KOPT-K1 (cell line): ENCODE measurements around the gene AKR7A2.

Source experiments
- H3K27ac ChIP-seq: fragments of 200-600 bp; sonication (generic); 2 replicates; pipeline ENCODE4 v1.5.1; 2016; ENCODE audit warnings: antibody characterized with exemption, mild to moderate bottlenecking, low read depth, low read length; ENCODE audit not compliant: poor library complexity, severe bottlenecking
- H3K36me3 ChIP-seq: fragments of 200-600 bp; sonication (generic); 2 replicates; pipeline ENCODE4 v1.5.1; 2017; ENCODE audit warnings: antibody characterized with exemption, mild to moderate bottlenecking, low read length, moderate library complexity; ENCODE audit not compliant: insufficient read depth
- H3K9me3 ChIP-seq: fragments of 200-600 bp; sonication (generic); 2 replicates; pipeline ENCODE4 v1.5.1; 2017; ENCODE audit warnings: antibody characterized with exemption, low read length, mild to moderate bottlenecking; ENCODE audit not compliant: insufficient read depth, poor library complexity, severe bottlenecking

Gene AKR7A2

GRCh38 chr1:19311931-19312781, at the start of gene AKR7A2, which contains the start of gene SLC66A1:
Gene AKR7A2 (minus strand): TSS chr1:19312144. CDS start chr1:19312124, 20 bp downstream.
Gene SLC66A1 (plus strand): TSS chr1:19312326. CDS start chr1:19317678, 5,352 bp downstream.
- H3K27ac ChIP-seq = peak within 1 kb of the TSS; percentile 77
- peaks cover 23% of the 10 kb centered on the region for H3K36me3 ChIP-seq
- no peaks in the 10 kb centered on the region for H3K9me3 ChIP-seq

- Histone ChIP-seq H3K27ac (no peak overlapping the region), H3K36me3 (peaks cover 36% of the 10 kb centered on the region), H3K9me3 (no peaks in the 10 kb centered on the region)
Measured at GRCh38 chr1:19360843-19361610, 49.1 kb upstream of the AKR7A2 start.

GRCh38 chr1:19360432-19360831, 48.5 kb upstream of the AKR7A2 start:
- Histone ChIP-seq H3K27ac (no peak overlapping the region), H3K36me3 (peaks cover 40% of the 10 kb centered on the region), H3K9me3 (no peaks in the 10 kb centered on the region)

GRCh38 chr1:19360016-19360415, 48.1 kb upstream of the AKR7A2 start:
- H3K9me3 ChIP-seq = no peaks in the 10 kb centered on the region
- peaks cover 40% of the 10 kb centered on the region for H3K36me3 ChIP-seq
- H3K27ac ChIP-seq = no peak overlapping the region

GRCh38 chr1:19359357-19359756, 47.4 kb upstream of the AKR7A2 start:
- Histone ChIP-seq H3K36me3 (peaks cover 40% of the 10 kb centered on the region), H3K9me3 (no peaks in the 10 kb centered on the region), H3K27ac (no peak overlapping the region)

GRCh38 chr1:19358710-19359109, 46.8 kb upstream of the AKR7A2 start:
- H3K9me3 ChIP-seq = no peaks in the 10 kb centered on the region
- peaks cover 46% of the 10 kb centered on the region for H3K36me3 ChIP-seq
- no peak overlapping the region for H3K27ac ChIP-seq

- peaks cover 59% of the 10 kb centered on the region for H3K36me3 ChIP-seq
- H3K27ac ChIP-seq = no peak overlapping the region
- no peaks in the 10 kb centered on the region for H3K9me3 ChIP-seq
Measured at GRCh38 chr1:19357299-19357986, 45.5 kb upstream of the AKR7A2 start.

- Histone ChIP-seq H3K27ac (no peak overlapping the region), H3K9me3 (no peaks in the 10 kb centered on the region), H3K36me3 (peaks cover 71% of the 10 kb centered on the region)
Measured at GRCh38 chr1:19356266-19356665, 44.3 kb upstream of the AKR7A2 start.

GRCh38 chr1:19354531-19354981, 42.6 kb upstream of the AKR7A2 start:
- no peaks in the 10 kb centered on the region for H3K9me3 ChIP-seq
- no peak overlapping the region for H3K27ac ChIP-seq
- H3K36me3 ChIP-seq = peaks cover 79% of the 10 kb centered on the region

- Histone ChIP-seq H3K36me3 (peaks cover 86% of the 10 kb centered on the region), H3K9me3 (no peaks in the 10 kb centered on the region), H3K27ac (no peak overlapping the region)
Measured at GRCh38 chr1:19353596-19353995, 41.7 kb upstream of the AKR7A2 start.

GRCh38 chr1:19352839-19353238, 40.9 kb upstream of the AKR7A2 start:
- peaks cover 90% of the 10 kb centered on the region for H3K36me3 ChIP-seq
- no peaks in the 10 kb centered on the region for H3K9me3 ChIP-seq
- H3K27ac ChIP-seq = no peak overlapping the region

- no peak overlapping the region for H3K27ac ChIP-seq
- peaks cover 81% of the 10 kb centered on the region for H3K36me3 ChIP-seq
- H3K9me3 ChIP-seq = no peaks in the 10 kb centered on the region
Measured at GRCh38 chr1:19351873-19352272, 39.9 kb upstream of the AKR7A2 start.

- H3K9me3 ChIP-seq = no peaks in the 10 kb centered on the region
- peaks cover 72% of the 10 kb centered on the region for H3K36me3 ChIP-seq
- no peak overlapping the region for H3K27ac ChIP-seq
Measured at GRCh38 chr1:19350566-19350965, 38.6 kb upstream of the AKR7A2 start.

- Histone ChIP-seq H3K9me3 (no peaks in the 10 kb centered on the region), H3K27ac (no peak overlapping the region), H3K36me3 (peaks cover 72% of the 10 kb centered on the region)
Measured at GRCh38 chr1:19349999-19350398, 38.1 kb upstream of the AKR7A2 start.
